Keratinocyte (primary cell): Measurements from ENCODE around the gene SYT15. TPM values are rescaled to one million over a fixed set of nuclear protein-coding genes. Genes with fewer than 3 reads are reported as not detected.
A peak's percentile ranks its signal among the peaks of the same experiment; 100 is the strongest.

Experiments
- DNase-seq: peaks from one replicate; pipeline ENCODE4 v3.0.0-alpha.2; 2011; ENCODE audit warnings: low read depth, missing footprints, low spot score
- FAIRE-seq: peaks from 2 replicates; lab custom pipeline; 2011; peaks lifted over from hg19 to GRCh38; lab: Jason Lieb, UNC
- H2AFZ ChIP-seq: 2 replicates; pipeline ENCODE4 v1.6.0; 2012; ENCODE audit warnings: low read length, control low read depth, inconsistent platforms; ENCODE audit not compliant: control insufficient read depth
- H3K27ac ChIP-seq: 2 replicates; pipeline ENCODE4 v1.5.1; 2011; ENCODE audit warnings: low read length; ENCODE audit not compliant: control insufficient read depth, insufficient read depth
- H3K27me3 ChIP-seq: 3 replicates; pipeline ENCODE4 v1.6.0; 2011; ENCODE audit warnings: low read length; ENCODE audit not compliant: control insufficient read depth, insufficient read depth; ENCODE audit errors: extremely low read depth
- H3K36me3 ChIP-seq, 2 experiments: 2 replicates in 1 of 2; 3 replicates in 1 of 2; pipeline ENCODE4 v1.5.1; 2011; ENCODE audit warnings: low read length in 2 of 2, mild to moderate bottlenecking in 1 of 2; ENCODE audit not compliant: control insufficient read depth in 2 of 2, insufficient read depth in 2 of 2; ENCODE audit errors: extremely low read depth in 1 of 2
- H3K4me1 ChIP-seq: 3 replicates; pipeline ENCODE4 v1.5.1; 2011; ENCODE audit warnings: low read length; ENCODE audit not compliant: control insufficient read depth, insufficient read depth; ENCODE audit errors: extremely low read depth
- H3K4me2 ChIP-seq: 3 replicates; pipeline ENCODE4 v1.6.0; 2011; ENCODE audit warnings: low read depth, low read length; ENCODE audit not compliant: control insufficient read depth, insufficient read depth; ENCODE audit errors: extremely low read depth
- H3K4me3 ChIP-seq, 3 experiments: fragments of 200-600 bp in 1 of 3; sonication (generic) in 1 of 3; 2 replicates in 2 of 3; 3 replicates in 1 of 3; pipeline ENCODE4 v1.5.1; 2011 to 2016; ENCODE audit warnings: low read length in 3 of 3, mild to moderate bottlenecking in 3 of 3, control low read depth in 2 of 3, inconsistent platforms in 1 of 3, low read depth in 1 of 3, mixed read lengths in 1 of 3, mixed run types in 1 of 3, moderate library complexity in 1 of 3; ENCODE audit not compliant: control insufficient read depth in 2 of 3, insufficient read depth in 2 of 3; ENCODE audit errors: extremely low read depth in 1 of 3
- H3K79me2 ChIP-seq: 2 replicates; pipeline ENCODE4 v1.6.0; 2012; ENCODE audit warnings: low read length; ENCODE audit not compliant: control insufficient read depth, insufficient read depth
- H3K9ac ChIP-seq: 3 replicates; pipeline ENCODE4 v1.6.0; 2011; ENCODE audit warnings: low read length; ENCODE audit not compliant: control insufficient read depth, insufficient read depth; ENCODE audit errors: extremely low read depth
- H3K9me1 ChIP-seq: 3 replicates; pipeline ENCODE4 v1.6.0; 2011; ENCODE audit warnings: low read length; ENCODE audit not compliant: control insufficient read depth, insufficient read depth; ENCODE audit errors: extremely low read depth
- H3K9me3 ChIP-seq: 2 replicates; pipeline ENCODE4 v1.5.1; 2012; ENCODE audit warnings: low read depth, low read length; ENCODE audit not compliant: control insufficient read depth
- H4K20me1 ChIP-seq: 3 replicates; pipeline ENCODE4 v1.6.0; 2011; ENCODE audit warnings: low read length; ENCODE audit not compliant: control insufficient read depth, insufficient read depth; ENCODE audit errors: extremely low read depth
- CTCF ChIP-seq, 3 experiments: IDR thresholded peaks in 1 of 3; conservative IDR thresholded peaks in 1 of 3; optimal IDR thresholded peaks in 1 of 3; 2 replicates in 2 of 3; 3 replicates in 1 of 3; pipeline versions ENCODE3 to v1.5.1; 2011; ENCODE audit warnings: low read length in 3 of 3, mild to moderate bottlenecking in 3 of 3, moderate library complexity in 2 of 3, control low read depth in 1 of 3, inconsistent platforms in 1 of 3; ENCODE audit not compliant: insufficient read depth in 2 of 3; ENCODE audit errors: extremely low read depth in 1 of 3
- EZH2 ChIP-seq: IDR thresholded peaks from one replicate; pipeline ENCODE4 v1.6.1; 2012; ENCODE audit warnings: inconsistent platforms, mild to moderate bottlenecking, low read length, moderate library complexity
- dilution Hi-C: fragments of 300-500 bp; cut with MboI; formaldehyde crosslinking; loops from one replicate; pipeline ENCODE4 v1.7.0; 2020; ENCODE audit warnings: low sequenced_read_pairs; ENCODE audit not compliant: extremely low pct_ligation_motif_present
- polyA plus RNA-seq, 5 experiments: library from polyadenylated mRNA; depleted of rRNA in 3 of 5; stranded (reverse) in 3 of 5; stranded (forward) in 1 of 5; unstranded in 1 of 5; fragments of >200 nt; gene quantifications; 1 replicate in 1 of 5; 2 replicates in 3 of 5; 3 replicates in 1 of 5; pipeline versions ENCODE4 v1.2.1 to v1.2.3, GENCODE V29; 2011 to 2012; ENCODE audit warnings: missing spikeins in 2 of 5, low read depth in 1 of 5, low replicate concordance in 1 of 5

The SYT15 gene
- polyA plus RNA-seq, 1 donor (not counting 4 experiments of a cell fraction or from before 2014, with no cell fraction given): 0.16 TPM

DNA sequence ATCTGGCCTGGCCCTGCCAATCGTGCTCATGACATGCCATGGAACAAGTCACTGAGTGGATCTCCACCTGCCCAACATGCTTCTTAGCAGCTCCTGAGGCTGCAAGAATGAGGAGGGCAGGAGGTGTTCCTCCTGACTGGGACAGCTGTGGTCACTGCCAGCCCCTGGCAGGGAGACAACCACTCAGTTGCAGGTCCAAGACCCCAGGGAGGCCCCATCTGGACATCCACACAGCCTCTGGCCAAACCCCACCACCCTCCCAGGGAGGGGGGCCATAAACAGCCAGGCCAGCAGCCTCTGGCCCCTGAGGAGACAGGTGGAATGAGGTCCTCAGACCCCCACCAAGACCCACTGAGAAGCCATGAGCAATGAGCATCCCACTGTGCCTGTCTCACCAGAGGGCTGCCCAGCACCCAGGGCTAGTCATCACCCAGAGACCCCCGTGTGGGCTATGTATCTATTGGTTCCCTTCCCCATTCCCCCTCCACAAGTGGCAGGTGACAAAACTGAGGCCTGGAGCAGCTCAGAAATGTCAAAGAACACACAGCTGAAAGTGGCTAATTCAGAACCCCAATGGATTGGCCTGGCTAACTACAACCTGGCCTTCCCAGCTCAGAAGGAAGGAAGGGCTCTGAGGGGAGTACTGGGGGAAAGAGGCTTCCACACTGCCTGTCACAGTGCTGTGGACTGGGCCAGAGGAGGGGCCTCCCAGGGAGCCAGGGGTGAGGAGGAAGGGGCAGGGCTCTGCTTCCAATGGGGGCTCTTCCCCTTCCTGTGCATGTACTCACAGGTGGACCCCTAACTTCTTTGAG, 25.5 kb upstream of the SYT15 start:
- Histone ChIP-seq H3K4me2 (no peak overlapping the region), H2AFZ (no peak overlapping the region), H3K27ac (no peak overlapping the region), H3K9ac (no peak overlapping the region), H3K79me2 (no peaks in the 10 kb centered on the region), H3K9me1 (no peaks in the 10 kb centered on the region), H3K27me3 (peaks cover 74% of the 10 kb centered on the region), H3K9me3 (no peaks in the 10 kb centered on the region), H4K20me1 (peaks cover 4% of the 10 kb centered on the region), H3K4me1 (peaks cover 4% of the 10 kb centered on the region), H3K36me3 (no peaks in the 10 kb centered on the region), H3K4me3 (no peak overlapping the region)
- DNase-seq (no peak), FAIRE-seq (no peak)
- no peak for TF ChIP-seq CTCF (optimal IDR thresholded peaks at IDR 0.05 in 1 of 3, IDR thresholded peaks at IDR 0.05 in 1 of 3, conservative IDR thresholded peaks at IDR 0.05 in 1 of 3; ENCODE audit: extremely low read depth in 1 of 3, insufficient read depth in 2 of 3, low read length in 3 of 3)
- dilution Hi-C loops: no loop called here

- Histone ChIP-seq H3K9ac (no peak overlapping the region), H3K4me2 (no peak overlapping the region), H2AFZ (no peak overlapping the region), H3K27me3 (peaks cover 74% of the 10 kb centered on the region), H3K79me2 (no peaks in the 10 kb centered on the region), H3K36me3 (no peaks in the 10 kb centered on the region), H3K4me1 (peaks cover 4% of the 10 kb centered on the region), H3K9me3 (no peaks in the 10 kb centered on the region), H3K27ac (no peak overlapping the region), H3K4me3 (no peak overlapping the region), H3K9me1 (no peaks in the 10 kb centered on the region), H4K20me1 (peaks cover 4% of the 10 kb centered on the region)
- DNase-seq (no peak), FAIRE-seq (no peak)
- dilution Hi-C loops: no loop called here
- TF ChIP-seq CTCF (optimal IDR thresholded peaks at IDR 0.05 in 1 of 3, IDR thresholded peaks at IDR 0.05 in 1 of 3, conservative IDR thresholded peaks at IDR 0.05 in 1 of 3; ENCODE audit: extremely low read depth in 1 of 3, insufficient read depth in 2 of 3, low read length in 3 of 3) (no peak), EZH2 (peak; percentile 40)
Measured at GRCh38 chr10:46554166-46554781, 24.7 kb upstream of the SYT15 start.
